NCI-H524 (cell line): ENCODE results near the gene UBC.
"Not testable (repeated sequence)": the region's sequence is repeated elsewhere in the genome, so short reads cannot be mapped to it uniquely, and the experiment has no call there.

Experiments used
- DNase-seq, 2 experiments: peaks; one replicate each; lab custom pipeline; 2025; lab: John Stamatoyannopoulos, UW

The UBC gene

DNA sequence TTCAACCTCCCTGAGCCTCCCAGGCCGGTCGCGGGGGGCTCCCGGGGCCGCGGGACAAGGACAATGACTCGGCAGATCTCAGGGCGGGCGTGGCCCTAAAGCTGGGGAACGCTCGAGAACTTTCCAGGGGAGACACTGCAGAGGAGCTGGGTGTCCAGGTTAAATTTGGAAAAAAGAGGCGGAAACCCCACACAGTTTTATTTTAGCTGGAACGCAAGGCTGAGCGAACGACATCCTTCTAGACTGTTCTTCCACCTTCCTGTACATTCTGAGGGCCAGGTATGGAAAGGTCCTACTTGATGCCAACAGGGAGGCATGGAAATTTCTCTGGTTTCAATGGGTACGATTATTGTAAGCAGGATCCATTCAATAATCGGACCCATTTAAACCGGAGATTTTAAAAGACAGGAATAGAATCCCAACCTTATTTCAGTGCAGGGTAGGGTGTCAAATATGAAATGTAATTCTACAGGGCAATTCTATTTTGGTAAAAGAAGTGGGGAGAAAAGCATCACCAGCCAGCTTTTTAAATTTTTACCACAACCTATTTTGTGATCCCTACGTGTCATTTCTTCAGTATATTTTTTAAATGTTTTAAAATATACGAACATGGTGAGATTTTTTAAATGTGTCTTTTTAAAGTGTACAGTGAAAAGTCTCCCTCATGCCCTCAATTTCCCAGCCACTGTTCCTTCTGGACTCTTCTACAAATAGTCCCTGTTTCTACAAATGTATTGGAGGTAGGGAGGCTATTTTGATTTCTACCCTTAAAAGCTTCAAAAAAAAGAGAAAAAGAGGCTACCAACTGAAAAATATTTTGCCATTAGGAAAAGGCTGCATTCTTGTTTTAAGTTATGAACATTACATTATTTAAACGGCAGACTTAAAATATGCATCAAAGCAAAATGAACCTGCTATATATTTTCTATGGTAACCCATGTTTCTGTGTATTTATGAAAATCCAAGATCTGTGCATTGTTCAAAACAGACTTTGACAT lies 1.1 kb upstream of the UBC start:
- no peak for DNase-seq

DNA sequence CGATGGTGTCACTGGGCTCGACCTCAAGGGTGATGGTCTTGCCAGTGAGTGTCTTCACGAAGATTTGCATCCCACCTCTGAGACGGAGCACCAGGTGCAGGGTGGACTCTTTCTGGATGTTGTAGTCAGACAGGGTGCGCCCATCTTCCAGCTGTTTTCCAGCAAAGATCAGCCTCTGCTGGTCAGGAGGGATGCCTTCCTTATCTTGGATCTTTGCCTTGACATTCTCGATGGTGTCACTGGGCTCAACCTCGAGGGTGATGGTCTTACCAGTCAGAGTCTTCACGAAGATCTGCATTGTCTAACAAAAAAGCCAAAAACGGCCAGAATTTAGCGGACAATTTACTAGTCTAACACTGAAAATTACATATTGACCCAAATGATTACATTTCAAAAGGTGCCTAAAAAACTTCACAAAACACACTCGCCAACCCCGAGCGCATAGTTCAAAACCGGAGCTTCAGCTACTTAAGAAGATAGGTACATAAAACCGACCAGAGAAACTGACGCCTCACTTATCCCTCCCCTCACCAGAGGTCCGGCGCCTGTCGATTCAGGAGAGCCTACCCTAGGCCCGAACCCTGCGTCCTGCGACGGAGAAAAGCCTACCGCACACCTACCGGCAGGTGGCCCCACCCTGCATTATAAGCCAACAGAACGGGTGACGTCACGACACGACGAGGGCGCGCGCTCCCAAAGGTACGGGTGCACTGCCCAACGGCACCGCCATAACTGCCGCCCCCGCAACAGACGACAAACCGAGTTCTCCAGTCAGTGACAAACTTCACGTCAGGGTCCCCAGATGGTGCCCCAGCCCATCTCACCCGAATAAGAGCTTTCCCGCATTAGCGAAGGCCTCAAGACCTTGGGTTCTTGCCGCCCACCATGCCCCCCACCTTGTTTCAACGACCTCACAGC lies 717 bp downstream of the UBC start:
- no peak for DNase-seq

DNA sequence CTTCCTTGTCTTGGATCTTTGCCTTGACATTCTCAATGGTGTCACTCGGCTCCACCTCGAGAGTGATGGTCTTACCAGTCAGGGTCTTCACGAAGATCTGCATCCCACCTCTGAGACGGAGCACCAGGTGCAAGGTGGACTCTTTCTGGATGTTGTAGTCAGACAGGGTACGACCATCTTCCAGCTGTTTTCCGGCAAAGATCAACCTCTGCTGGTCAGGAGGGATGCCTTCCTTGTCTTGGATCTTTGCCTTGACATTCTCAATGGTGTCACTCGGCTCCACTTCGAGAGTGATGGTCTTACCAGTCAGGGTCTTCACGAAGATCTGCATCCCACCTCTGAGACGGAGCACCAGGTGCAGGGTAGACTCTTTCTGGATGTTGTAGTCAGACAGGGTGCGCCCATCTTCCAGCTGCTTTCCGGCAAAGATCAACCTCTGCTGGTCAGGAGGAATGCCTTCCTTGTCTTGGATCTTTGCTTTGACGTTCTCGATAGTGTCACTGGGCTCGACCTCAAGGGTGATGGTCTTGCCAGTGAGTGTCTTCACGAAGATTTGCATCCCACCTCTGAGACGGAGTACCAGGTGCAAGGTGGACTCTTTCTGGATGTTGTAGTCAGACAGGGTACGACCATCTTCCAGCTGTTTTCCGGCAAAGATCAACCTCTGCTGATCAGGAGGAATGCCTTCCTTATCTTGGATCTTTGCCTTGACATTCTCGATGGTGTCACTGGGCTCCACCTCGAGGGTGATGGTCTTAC lies 1.7 kb downstream of the UBC start:
- DNase-seq = not testable (repeated sequence)

DNA sequence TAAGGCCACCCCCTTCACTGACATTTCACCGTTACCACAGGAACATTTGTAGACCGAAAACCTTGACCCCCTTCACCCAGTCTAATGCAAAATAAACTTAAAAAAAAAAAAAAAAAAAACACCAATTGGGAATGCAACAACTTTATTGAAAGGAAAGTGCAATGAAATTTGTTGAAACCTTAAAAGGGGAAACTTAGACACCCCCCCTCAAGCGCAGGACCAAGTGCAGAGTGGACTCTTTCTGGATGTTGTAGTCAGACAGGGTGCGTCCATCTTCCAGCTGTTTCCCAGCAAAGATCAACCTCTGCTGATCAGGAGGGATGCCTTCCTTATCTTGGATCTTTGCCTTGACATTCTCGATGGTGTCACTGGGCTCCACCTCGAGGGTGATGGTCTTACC lies 2.9 kb downstream of the UBC start:
- DNase-seq = not testable (repeated sequence)

DNA sequence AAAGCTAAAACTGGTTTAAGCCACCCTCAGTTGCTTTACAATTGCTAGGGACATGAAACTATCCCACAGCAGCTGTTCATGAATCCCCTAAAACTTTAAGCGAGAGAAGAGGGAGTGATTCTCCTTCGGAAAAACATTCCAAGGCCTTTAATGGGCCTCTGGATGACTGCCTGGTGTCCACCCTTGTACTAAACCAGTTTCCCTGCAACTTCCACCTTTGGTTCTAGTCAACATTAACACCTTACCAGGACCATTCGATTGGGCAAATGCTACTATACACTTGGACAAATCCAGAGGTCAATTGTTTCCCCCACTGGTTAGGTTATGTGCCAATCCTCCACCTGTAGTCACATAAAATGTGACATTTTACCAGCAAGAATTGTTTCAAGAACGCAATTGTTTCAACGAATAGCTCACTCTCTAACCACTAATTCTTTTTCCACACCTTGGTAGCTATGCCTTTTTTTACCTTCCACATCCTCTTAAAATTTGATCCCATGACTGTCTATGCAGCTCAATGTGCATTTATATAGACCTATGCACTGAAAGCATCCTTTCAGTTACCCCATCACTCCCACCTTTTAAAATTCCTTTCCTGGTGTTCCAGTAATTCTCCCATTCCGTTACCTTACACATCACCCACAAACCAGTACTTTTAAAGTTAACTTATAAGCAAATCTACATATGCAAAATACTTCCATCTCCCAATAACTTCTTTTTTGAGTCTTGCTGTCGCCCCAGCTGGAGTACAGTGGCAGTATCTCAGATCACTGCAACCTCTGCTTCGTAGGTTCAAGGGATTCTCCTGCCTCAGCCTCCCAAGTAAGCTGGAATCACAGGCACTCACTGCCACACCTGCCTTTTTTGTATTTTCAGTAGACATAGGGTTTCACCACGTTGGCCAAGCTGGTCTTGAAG lies 3.6 kb downstream of the UBC start:
- DNase-seq = no peak

DNA sequence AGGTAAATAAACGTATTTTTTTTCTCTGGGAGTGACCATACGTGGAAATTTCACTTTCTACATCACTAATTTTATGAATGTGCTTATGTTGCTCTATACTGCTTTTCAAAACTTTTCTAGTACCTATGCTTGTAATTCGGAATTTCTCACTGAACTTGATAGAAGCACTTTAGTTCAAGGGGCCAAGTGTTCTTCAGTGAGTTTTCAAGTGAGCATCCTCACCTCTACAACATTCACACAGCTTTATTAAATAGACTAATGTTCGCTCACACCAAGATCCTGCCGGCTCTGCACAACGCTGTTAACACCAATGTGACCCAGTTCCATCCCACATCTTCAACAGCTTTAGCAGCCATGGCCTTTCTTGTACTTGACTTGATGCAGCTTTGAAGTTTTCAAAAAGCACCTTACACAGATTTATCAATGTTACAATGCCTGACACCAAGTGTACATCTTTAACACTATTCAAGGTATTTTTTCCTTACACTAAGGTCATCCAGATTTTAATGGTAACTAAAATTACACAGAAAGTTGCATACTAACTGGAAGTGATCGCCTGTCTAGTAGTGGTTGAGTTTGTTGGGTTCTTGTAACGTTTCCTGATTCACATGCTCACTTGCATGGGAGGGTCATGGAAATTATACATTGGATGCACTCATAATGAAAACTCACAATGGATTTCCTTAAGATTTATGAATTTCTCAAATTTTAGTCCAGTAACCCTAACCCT lies 4.5 kb downstream of the UBC start:
- no peak for DNase-seq

DNA sequence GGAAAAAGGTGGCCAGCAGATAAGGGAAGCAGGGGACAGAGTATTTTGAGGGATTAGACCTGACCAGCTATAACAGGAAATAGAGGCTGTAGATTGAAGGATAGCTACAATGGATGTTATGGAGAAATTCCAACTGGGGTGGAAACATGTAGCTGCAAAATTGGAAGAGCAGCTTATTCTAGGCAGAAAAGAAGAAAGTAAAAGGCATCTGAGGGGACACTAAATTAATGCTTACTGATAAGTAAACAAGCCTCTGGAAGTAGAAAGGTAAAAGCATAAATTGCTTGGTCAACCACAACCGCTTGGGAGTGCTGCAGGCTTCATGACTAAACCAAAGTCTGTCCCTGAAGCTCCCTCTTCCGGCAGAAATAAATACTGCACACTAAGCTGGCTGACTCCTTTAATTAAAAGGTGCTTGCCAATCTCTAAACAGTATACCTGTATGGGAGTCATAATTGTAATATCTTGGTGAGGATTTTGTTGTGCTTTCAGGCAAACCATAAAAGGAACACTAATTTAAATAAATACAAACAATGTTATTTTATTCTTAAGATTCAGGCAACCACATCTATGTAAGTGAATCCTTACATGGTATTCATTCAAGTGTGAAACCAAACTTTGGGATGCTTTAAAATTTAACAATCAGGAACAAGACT lies 7.7 kb downstream of the UBC start:
- DNase-seq = no peak

DNA sequence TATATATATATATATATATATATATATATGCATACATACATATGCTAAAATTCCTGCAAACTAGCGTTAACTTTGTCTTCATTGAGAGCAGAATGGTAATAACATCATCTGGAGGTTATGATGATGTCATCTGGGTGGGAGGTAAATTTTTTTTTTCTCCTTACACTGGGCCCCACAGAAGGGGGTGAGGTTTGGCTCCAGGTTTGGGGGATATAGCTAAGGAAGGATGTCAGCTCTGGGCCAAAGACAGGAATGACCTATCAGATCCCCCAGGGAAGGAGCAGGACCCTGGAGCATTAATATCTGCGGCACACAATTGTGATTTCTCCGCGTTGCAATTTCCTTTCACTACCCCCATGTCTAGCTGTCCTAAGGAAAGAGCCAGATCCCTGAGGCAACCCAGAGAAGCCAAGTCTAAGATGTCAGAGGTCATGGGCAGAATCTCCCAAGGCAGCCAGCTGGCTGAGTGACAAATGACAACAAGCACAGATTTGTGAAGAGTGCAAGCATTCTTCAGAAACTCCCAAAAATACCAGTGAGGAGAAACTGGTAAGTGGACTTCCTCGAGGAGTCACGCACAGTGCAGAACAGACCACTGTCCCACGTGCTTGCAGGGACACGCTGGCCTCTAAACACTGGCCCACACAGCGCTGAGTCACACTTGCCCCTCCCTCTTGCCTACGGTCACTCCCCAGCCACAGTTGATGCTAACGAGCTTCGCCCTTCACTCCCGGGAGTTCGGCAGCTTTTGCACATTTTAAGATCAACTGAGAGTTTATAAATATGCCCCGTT lies 9.9 kb downstream of the UBC start:
- DNase-seq = peak in 1 of 2 experiments; percentile 5

DNA sequence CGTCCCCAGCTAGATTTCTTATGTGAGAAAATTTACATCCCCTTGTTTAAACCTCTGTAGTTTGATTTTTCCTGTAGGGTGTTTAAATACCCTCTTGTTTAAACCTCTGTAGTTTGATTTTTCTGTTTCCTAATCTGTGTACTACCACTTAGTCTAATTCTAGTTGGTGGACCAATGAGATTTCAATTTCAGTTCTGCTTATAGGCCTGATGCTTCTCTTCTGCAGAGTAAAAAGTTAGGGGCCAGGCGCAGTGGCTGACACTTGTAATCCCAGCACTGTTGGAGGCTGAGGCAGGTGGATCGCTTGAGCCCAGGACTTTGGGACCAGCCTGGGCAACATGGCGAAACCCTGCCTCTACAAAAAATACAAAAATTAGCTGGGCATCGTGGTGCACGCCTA lies 11.5 kb downstream of the UBC start:
- no peak for DNase-seq

DNA sequence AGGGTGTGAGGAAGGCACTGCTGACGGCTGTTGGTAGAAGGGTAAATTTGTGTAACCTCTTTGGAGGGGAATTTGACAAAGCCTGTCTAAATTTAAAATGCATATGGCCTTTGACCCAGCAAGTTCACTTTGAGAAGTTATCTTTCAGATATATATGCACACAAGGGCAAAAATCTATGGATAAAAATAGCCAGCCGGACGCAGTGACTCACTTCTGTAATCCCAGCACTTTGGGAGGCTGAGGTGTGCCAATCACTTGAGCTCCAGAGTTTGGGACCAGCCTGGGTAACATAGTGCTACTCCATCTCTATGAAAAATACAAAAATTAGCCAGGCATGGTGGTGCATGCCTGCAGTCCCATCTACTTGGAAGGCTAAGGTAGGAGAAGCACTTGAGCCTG lies 13.4 kb downstream of the UBC start:
- no peak for DNase-seq

DNA sequence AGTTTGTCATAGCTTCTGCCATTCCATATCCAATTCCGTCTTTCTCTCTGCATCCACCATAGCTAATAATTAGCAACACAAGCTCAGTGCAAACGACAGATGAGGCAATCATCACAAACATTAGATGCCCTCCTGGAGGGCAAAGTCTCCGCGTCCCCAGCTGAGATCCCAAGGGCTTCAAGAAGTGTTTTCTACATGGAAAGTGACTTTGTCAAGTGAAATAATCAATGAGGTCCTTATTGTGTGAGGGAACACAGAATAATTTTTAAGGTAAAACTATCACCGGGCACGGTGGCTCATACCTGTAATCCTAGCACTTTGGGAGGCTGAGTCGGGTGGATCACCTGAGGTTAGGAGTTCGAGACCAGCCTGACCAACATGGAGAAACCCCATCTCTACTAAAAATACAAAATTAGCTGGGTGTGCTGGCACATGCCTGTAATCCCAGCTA lies 14.1 kb downstream of the UBC start:
- not testable (repeated sequence) for DNase-seq

DNA sequence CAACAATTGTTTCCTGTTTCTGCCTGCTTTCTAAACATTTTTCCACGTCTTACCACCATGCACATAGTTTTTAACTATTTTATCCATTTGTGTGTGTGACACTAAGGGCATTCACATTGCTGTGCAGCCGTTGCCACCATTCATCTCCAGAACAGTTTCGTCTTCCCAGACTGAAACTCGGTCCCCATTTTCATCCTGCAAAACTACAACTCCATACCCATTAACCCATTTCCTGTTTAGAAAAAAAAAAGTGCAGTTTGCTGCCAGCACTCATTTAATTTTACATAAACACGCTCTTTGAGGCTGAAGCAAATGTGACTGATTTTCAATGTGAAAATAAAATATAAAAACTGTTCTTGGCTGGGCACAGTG lies 15.5 kb downstream of the UBC start:
- DNase-seq = no peak

DNA sequence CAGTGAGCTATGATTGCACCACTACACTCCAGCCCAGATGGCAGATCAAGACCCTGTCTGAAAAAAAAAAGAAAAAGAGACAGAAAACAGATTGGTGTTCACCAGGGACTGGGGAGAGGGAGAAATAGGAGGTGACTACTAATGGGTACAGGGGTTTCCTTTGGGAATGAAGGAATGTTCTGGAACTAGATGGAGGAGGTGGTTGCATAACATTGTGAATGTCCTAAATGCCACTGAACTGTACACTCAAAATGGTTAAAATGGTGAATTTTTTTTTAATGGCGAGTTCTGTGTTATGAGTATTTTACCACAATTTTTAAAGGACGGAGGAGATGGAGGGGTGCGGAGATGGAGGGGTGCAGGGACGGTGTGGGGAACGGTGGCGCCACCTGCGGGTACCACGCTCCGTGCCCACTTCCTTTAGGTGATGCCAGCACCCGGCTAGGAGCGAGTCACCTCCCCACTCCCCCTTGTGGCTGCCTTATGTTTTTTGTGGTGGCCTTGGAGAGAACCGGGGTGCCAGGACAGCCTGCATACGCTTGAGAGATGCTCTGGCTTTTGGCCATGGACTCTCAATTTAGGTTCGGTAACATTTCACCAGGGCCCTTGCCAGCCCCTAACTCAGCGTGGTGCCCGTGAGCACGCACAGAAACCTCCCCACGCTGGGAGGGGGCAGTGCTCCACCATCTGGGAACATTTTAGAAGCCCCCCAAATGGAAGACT lies 16.1 kb downstream of the UBC start:
- peak; percentile 47 to 61 for DNase-seq

DNA sequence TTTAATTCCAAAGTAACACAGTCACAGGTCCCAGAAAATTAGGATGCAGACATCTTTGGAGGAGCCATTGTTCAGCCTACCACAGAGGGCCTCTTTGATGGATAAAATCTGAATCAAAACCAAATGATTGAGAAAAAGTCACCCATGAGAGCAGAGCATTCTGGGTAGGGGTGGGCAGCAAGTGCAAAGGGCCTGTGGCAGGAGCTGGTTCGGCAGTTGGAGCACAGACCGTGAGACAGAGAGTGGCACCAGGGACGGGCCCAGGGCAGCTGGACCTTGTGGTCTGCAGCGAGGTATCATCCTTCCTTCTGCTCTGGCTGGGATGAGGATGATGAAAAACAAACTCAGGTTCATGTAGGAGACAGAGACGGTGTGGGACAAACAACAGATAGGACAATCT lies 18.0 kb downstream of the UBC start:
- DNase-seq = no peak

DNA sequence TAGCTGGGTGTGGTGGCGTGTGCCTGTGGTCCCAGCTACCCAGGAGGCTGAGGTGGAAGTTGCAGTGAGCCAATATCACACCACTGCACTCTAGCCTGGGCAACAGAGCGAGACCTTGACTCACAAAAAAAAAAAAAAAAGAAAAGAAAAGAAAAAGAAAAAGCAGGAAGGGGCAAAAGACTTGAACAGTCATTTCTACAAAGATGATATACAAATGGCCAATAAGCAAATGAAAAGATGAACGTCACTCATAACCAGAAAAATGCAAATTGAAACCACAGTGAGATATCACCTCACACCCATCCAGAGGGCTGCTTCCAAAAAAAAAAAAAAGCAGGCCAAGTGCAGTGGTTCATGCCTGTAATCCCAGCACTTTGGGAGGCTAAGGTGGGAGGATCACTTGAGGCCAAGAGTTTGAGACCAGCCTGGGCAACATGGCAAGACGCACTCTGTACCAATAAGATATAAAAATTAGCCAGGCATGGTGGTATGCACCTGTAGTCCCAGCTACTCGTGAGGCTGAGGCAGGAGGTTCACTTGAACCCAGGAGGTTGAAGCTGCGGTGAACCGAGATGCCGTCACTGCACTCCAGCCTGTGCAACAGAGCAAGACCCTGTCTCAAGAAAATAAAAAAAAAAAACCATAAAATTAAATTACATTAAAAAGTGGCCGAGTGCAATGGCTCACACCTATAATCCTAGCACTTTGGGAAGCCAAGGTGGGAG lies 20.5 kb downstream of the UBC start:
- no peak for DNase-seq

DNA sequence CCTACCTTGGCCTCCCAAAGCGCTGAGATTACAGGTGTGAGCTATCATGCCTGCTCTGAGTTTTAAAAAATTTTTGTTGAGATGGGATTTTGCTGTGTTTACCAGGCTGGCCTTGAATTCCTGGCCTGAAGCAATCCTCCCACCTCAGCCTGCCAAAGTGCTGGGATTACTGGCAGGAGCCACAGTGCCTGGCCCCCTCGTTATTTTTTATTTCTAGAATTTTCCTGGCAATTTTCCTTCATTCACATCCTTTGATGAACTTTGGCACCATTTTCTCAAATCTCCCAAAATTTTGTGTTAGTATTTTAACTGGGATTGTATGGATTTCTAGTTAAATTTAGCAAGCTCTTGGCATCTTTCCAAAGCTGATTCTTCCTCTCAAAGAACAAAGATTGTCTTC lies 26.2 kb downstream of the UBC start:
- no peak for DNase-seq

DNA sequence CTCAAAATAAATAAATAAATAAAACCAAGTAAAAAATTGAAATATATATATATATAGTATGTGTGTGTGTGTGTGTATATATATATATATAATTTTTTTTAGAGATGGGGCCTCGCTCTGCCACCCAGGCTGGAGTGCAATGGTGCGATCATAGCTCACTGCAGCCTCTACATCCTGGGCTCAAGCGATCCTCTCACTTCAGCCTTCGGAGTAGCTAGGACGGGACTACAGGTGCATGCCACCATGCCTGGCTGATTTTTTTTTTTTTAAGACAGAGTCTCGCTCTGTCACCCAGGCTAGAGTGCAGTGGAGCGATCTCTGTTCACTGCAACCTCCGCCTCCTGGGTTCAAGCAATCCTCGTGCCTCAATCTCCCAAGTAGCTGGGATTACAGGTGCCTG lies 26.7 kb downstream of the UBC start:
- DNase-seq = not testable (repeated sequence)
